WTC11 (cell line): Measurements from ENCODE around the gene SRD5A1. TPM values are rescaled to one million over a fixed set of nuclear protein-coding genes. Genes with fewer than 3 reads are reported as not detected.

Experiments used
- ATAC-seq: fragments of 200-7000 bp; cut with Tn5 transposase; 2 replicates; pipeline ENCODE4 v1.10.0; 2021; ENCODE audit warnings: mild to moderate bottlenecking, moderate library complexity
- CTCF ChIA-PET: fragments of 300-600 bp; sonication (Branson Sonifier 250); formaldehyde crosslinking; loops from one replicate; lab custom pipeline; 2021; ENCODE audit warnings: antibody characterized with exemption; lab: Charles Lee
- POLR2A ChIA-PET: fragments of 350-600 bp; sonication (Branson Sonifier 250); formaldehyde crosslinking; loops from one replicate; lab custom pipeline; 2021; ENCODE audit warnings: antibody characterized with exemption; lab: Charles Lee
- DNase-seq: peaks from one replicate; pipeline ENCODE4 v3.0.0; 2021; ENCODE audit warnings: low spot score
- H3K27ac Mint-ChIP-seq: 2 replicates; pipeline ENCODE4 v1.8.0; 2021; ENCODE audit warnings: mixed read lengths
- H3K27me3 Mint-ChIP-seq: 2 replicates; pipeline ENCODE4 v1.8.0; 2021; ENCODE audit warnings: low read depth, mild to moderate bottlenecking, moderate library complexity, mixed read lengths
- H3K36me3 Mint-ChIP-seq: 2 replicates; pipeline ENCODE4 v1.8.0; 2021; ENCODE audit warnings: mixed read lengths
- H3K4me1 Mint-ChIP-seq: 2 replicates; pipeline ENCODE4 v1.8.0; 2022; ENCODE audit warnings: mixed read lengths
- H3K4me3 Mint-ChIP-seq: 2 replicates; pipeline ENCODE4 v1.8.0; 2021; ENCODE audit warnings: mild to moderate bottlenecking, moderate library complexity, mixed read lengths
- H3K9me3 Mint-ChIP-seq: 2 replicates; pipeline ENCODE4 v1.8.0; 2021; ENCODE audit warnings: mixed read lengths
- CBFB ChIP-seq: sonication (generic); formaldehyde crosslinking; IDR thresholded peaks from 2 replicates; pipeline ENCODE4 v1.8.1; 2022; ENCODE audit warnings: mild to moderate bottlenecking, low read depth, missing genetic modification reagents
- CDX4 ChIP-seq: fragments of 250-450 bp; sonication (Bioruptor Pico); IDR thresholded peaks from 2 replicates; pipeline ENCODE4 v1.9.0; 2021; ENCODE audit warnings: moderate library complexity, mild to moderate bottlenecking, inconsistent platforms, borderline replicate concordance
- CREB1 ChIP-seq: sonication (generic); formaldehyde crosslinking; IDR thresholded peaks from 2 replicates; pipeline ENCODE4 v1.8.0; 2023; ENCODE audit warnings: mild to moderate bottlenecking, missing genetic modification reagents
- E2F4 ChIP-seq: sonication (generic); formaldehyde crosslinking; IDR thresholded peaks from 2 replicates; pipeline ENCODE4 v1.8.1; 2022; ENCODE audit warnings: low read depth, mild to moderate bottlenecking, moderate library complexity, missing genetic modification reagents, borderline replicate concordance
- E2F5 ChIP-seq: sonication (generic); formaldehyde crosslinking; IDR thresholded peaks from 2 replicates; pipeline ENCODE4 v1.8.1; 2022; ENCODE audit warnings: mild to moderate bottlenecking, moderate library complexity, missing genetic modification reagents
- ELF4 ChIP-seq: sonication (generic); formaldehyde crosslinking; IDR thresholded peaks from 2 replicates; pipeline ENCODE4 v1.8.1; 2022; ENCODE audit warnings: low read depth, mild to moderate bottlenecking, moderate library complexity, missing genetic modification reagents
- FOXK1 ChIP-seq: sonication (generic); formaldehyde crosslinking; IDR thresholded peaks from 2 replicates; pipeline ENCODE4 v1.8.0; 2022; ENCODE audit warnings: mild to moderate bottlenecking, moderate library complexity, missing genetic modification reagents
- FOXP4 ChIP-seq: sonication (generic); formaldehyde crosslinking; IDR thresholded peaks from 2 replicates; pipeline ENCODE4 v1.8.0; 2022; ENCODE audit warnings: mild to moderate bottlenecking, missing genetic modification reagents
- GRHL2 ChIP-seq: fragments of 250-450 bp; sonication (Bioruptor Pico); IDR thresholded peaks from 2 replicates; pipeline ENCODE4 v1.8.0; 2022; ENCODE audit warnings: mild to moderate bottlenecking, moderate library complexity; ENCODE audit not compliant: insufficient replicate concordance, severe bottlenecking
- IRF2 ChIP-seq: sonication (generic); formaldehyde crosslinking; IDR thresholded peaks from 2 replicates; pipeline ENCODE4 v1.8.0; 2022; ENCODE audit warnings: low read depth, missing genetic modification reagents, borderline replicate concordance
- MLX ChIP-seq: sonication (generic); formaldehyde crosslinking; IDR thresholded peaks from 2 replicates; pipeline ENCODE4 v1.8.1; 2023; ENCODE audit warnings: mild to moderate bottlenecking, missing genetic modification reagents, moderate library complexity
- NR3C1 ChIP-seq: sonication (generic); formaldehyde crosslinking; conservative IDR thresholded peaks from 2 replicates; pipeline ENCODE4 v1.8.1; 2023; ENCODE audit warnings: low read depth, mild to moderate bottlenecking, missing genetic modification reagents
- OVOL2 ChIP-seq: fragments of 250-450 bp; sonication (Bioruptor Pico); IDR thresholded peaks from 2 replicates; pipeline ENCODE4 v1.9.0; 2021; ENCODE audit warnings: mild to moderate bottlenecking, borderline replicate concordance
- PRDM15 ChIP-seq: sonication (generic); formaldehyde crosslinking; IDR thresholded peaks from 2 replicates; pipeline ENCODE4 v1.8.0; 2022; ENCODE audit warnings: missing genetic modification reagents
- RELA ChIP-seq: sonication (generic); formaldehyde crosslinking; IDR thresholded peaks from 2 replicates; pipeline ENCODE4 v1.8.1; 2022; ENCODE audit warnings: missing genetic modification reagents, mild to moderate bottlenecking, borderline replicate concordance
- ZNF263 ChIP-seq: sonication (generic); formaldehyde crosslinking; IDR thresholded peaks from 2 replicates; pipeline ENCODE4 v1.8.1; 2022; ENCODE audit warnings: low read depth, mild to moderate bottlenecking, moderate library complexity, missing genetic modification reagents
- ZNF416 ChIP-seq: fragments of 250-450 bp; sonication (Bioruptor Pico); IDR thresholded peaks from 2 replicates; pipeline ENCODE4 v1.9.0; 2021; ENCODE audit warnings: mild to moderate bottlenecking, inconsistent platforms
- ZNF512 ChIP-seq: sonication (generic); formaldehyde crosslinking; IDR thresholded peaks from 2 replicates; pipeline ENCODE4 v1.8.1; 2022; ENCODE audit warnings: missing genetic modification reagents, borderline replicate concordance
- total RNA-seq: library from RNA; stranded (reverse); gene quantifications from 3 replicates; pipeline ENCODE4 v1.2.3, GENCODE V29; 2021

The SRD5A1 gene
- total RNA-seq, 1 experiment from 2014 or later, result 36.9 TPM

- Mint-ChIP-seq H3K27ac (no peak overlapping the region), H3K4me3 (no peak overlapping the region), H3K36me3 (no peaks in the 10 kb centered on the region), H3K4me1 (peaks cover 21% of the 10 kb centered on the region), H3K27me3 (peaks cover 2% of the 10 kb centered on the region), H3K9me3 (no peaks in the 10 kb centered on the region)
- no peak for TF ChIP-seq ZNF416
- TF ChIP-seq IRF2, result no peak
- TF ChIP-seq E2F4 (CRISPR knock-in tag), result no peak
- TF ChIP-seq RELA (CRISPR knock-in tag), result no peak
- no peak for TF ChIP-seq OVOL2 (CRISPR knock-in tag)
- ATAC-seq, result no peak
- ChIA-PET CTCF (no interaction called here), POLR2A (no interaction called here)
- no peak for DNase-seq
These were observed 71.2 kb downstream of the SRD5A1 start for GRCh38 chr5:6704361-6704851.

GRCh38 chr5:6705088-6705487 lies 71.8 kb downstream of the SRD5A1 start:
- ChIA-PET CTCF (no interaction called here), POLR2A (no interaction called here)
- Mint-ChIP-seq H3K4me1 (peaks cover 17% of the 10 kb centered on the region), H3K27me3 (peaks cover 4% of the 10 kb centered on the region), H3K36me3 (no peaks in the 10 kb centered on the region), H3K4me3 (no peak overlapping the region), H3K27ac (no peak overlapping the region), H3K9me3 (no peaks in the 10 kb centered on the region)
- no peak for ATAC-seq
- no peak for TF ChIP-seq CREB1 (CRISPR knock-in tag)
- TF ChIP-seq ZNF263 (CRISPR knock-in tag), result no peak
- TF ChIP-seq CDX4 (CRISPR knock-in tag), result no peak
- TF ChIP-seq ELF4 (CRISPR knock-in tag), result no peak
- TF ChIP-seq FOXP4 (CRISPR knock-in tag), result no peak
- no peak for TF ChIP-seq E2F5 (CRISPR knock-in tag)
- TF ChIP-seq PRDM15 (CRISPR knock-in tag), result no peak
- no peak for TF ChIP-seq IRF2
- no peak for TF ChIP-seq CBFB
- no peak for TF ChIP-seq GRHL2 (CRISPR knock-in tag)
- no peak for TF ChIP-seq MLX
- TF ChIP-seq ZNF512 (CRISPR knock-in tag), result no peak
- no peak for TF ChIP-seq NR3C1 (CRISPR knock-in tag)
- no peak for TF ChIP-seq FOXK1 (CRISPR knock-in tag)
- DNase-seq, result no peak
